DMS 273 treated with DMSO at 0.1 percent for 48 hours (cell line): ENCODE results near the gene HSD17B4.
"Not testable (repeated sequence)": the region's sequence is repeated elsewhere in the genome, so short reads cannot be mapped to it uniquely, and the experiment has no call there.

ENCODE experiments used
- DNase-seq: peaks from one replicate; lab custom pipeline; 2025; lab: John Stamatoyannopoulos, UW

HSD17B4 gene

GRCh38 chr5:119480629-119481028 lies 28.3 kb downstream of the HSD17B4 start:
- DNase-seq, result not testable (repeated sequence)

DNA sequence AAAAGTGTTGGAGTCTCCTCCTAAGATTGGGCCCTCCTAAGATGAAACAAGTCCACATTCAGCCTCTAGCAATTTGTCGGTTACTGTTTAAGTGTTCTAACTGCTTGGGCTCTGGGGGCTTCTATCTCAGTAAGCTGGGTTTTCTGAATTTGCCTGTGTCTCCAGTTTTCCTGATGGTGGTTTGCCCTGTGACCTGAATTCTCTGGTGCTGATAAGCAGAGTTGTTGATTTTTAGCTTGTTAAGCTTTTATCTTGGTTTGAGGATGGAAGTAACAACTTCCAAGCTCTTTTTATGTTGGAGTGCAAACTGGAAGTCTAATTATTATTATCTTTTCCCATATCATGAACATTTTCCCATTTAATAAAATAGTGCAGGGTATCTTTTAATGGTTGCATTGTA lies 30.9 kb downstream of the HSD17B4 start:
- DNase-seq, result no peak

DNA sequence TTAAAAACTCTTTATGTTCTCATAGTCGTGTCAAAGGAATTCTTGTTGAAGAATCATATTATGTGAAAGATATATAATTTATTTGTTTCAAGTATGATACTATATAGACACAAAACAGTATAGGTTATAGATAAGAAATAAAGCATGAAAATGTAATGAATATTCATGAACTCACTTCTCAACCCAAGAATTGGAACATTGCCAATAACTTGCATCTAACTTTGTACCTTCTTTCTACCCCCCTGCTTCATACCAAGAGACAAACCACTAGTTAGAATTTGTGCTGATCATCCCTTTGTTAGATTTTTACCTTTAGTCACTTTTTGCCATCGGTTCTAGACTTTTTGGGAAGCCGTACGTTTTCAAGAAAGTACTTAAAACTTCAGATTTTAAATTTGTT lies 32.6 kb downstream of the HSD17B4 start:
- no peak for DNase-seq

- no peak for DNase-seq
Measured at GRCh38 chr5:119501671-119502179, 49.4 kb downstream of the HSD17B4 start.

GRCh38 chr5:119503939-119504338 lies 51.6 kb downstream of the HSD17B4 start:
- not testable (repeated sequence) for DNase-seq

DNA sequence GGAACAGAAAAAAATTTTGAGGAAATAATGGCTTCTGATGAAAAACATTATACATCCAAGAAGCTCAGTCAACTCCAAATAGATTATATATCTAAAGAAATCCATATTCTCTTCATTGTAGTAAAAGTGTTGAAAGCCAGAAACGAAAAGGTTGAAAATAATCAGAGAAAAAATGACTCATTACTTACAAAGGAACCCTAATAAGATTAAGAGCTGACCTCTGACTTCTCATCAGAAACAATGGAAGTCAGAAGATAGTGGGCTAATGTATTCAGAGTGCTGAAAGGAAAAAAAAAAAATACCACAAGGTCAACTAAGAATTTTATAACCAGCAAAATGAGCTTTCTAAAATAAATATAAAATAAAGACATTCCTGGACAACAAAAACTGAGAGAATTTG lies 60.0 kb downstream of the HSD17B4 start:
- no peak for DNase-seq

- DNase-seq, result no peak
Measured at GRCh38 chr5:119515192-119515591, 62.9 kb downstream of the HSD17B4 start.

DNA sequence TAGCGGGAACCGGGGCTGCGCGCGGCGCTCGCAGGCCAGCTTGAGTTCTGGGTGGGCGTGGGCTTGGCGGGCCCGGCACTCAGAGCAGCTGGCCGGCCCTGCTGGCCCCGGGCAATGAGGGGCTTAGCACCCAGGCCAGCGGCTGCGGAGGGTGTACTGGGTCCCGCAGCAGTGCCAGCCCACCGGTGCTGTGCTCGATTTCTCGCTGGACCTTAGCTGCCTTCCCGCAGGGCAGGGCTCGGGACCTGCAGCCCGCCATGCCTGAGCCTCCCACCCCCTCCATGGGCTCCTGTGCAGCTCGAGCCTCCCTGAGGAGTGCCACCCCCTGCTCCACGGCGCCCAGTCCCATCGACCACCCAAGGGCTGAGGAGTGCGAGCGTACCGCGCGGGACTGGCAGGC lies 64.8 kb downstream of the HSD17B4 start:
- not testable (repeated sequence) for DNase-seq

DNA sequence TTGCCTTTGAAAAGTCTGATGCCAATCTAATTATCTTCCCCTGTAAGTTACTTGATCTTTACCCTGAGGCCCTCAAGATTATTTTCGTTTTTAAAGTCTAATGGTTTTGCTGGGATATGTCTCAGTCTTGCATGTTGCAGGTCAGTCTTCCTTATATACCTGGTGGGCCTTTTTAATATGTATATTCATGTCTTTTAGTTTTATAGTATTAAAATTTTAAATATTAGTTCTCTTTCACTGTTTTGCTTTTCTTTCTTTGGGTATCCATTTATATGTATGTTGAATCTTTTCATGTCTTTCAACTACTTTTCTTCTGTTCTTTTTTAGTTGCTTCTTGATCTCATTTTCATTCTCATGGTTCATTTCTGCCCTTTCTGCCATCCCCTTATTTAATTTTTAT lies 68.9 kb downstream of the HSD17B4 start:
- no peak for DNase-seq

DNA sequence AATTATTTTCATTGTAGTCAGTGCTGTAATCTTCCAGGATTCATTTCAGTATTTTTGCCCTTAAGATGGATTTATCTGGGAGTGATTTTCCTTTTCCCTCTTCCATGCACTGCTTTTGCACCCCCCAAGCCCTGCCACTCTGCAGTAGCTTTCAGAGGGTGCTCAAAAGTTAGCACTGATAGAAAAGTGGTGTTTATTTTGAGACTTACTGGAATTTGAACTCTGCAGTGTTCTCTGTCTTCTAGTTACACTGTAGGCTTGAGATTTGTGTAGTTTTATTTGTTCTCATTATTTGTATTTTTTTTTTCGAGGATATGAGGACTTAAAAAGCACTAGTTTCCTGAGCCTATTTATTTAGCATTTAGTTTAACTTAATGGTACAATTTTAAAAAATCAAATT lies 70.5 kb downstream of the HSD17B4 start:
- DNase-seq, result no peak

DNA sequence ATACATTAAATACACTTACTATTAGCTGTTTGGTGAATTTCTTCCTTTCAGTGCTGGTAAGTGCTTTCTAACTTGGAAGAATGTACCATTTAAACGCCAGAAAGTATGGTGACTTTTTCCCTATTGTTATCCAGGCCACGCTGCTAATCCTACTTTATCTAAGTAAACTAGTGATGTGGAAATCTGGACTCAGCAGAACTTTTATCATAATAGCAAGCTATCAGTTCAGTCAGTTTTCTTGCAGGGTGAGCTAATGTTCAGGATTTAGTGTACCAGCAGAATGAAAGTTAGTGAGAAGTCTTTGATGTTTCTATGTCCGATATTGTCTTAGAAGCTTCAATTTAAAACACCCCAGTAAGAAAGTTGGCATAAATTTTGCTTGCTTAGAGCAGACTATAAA lies 72.2 kb downstream of the HSD17B4 start:
- DNase-seq, result no peak

DNA sequence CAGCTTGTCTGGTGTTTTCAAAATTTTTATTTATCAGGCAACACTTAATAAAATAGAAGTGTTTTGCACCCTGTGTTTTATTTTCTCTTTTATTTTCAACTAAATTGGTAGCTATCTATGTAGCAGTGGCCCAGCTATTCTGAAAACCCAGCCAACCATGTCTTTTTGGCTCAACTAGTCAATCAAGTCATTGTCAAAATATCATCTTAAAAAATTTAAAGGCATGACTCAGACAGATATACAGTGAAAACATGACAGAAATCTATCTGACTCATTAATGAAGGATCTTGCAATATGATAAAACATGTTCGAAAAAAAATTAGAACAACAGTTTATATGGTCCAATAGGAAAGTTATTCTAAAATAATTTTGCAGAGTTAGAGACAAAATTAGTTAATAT lies 75.1 kb downstream of the HSD17B4 start:
- no peak for DNase-seq

GRCh38 chr5:119529811-119530210 lies 77.5 kb downstream of the HSD17B4 start:
- no peak for DNase-seq

GRCh38 chr5:119532637-119533036 lies 80.3 kb downstream of the HSD17B4 start:
- DNase-seq, result no peak

DNA sequence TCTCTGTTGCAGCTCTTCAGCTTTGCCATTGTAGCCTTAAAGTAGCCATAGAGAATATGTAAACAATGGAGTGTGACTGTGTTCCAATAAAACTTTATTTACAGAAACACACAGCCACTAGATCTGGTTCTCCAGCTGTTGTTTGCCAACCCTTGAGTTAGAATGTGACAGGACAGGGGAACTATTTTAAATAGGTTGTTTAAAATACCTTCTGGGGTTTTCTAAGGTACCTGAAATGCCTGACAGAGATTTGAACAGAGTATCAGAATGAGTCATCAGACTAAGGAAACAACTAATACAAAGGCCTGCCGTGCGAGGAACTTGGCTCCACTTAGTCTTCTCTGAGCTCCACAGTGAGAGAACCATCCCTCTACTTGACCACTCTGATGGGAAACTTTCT lies 85.4 kb downstream of the HSD17B4 start:
- no peak for DNase-seq

- no peak for DNase-seq
Measured at GRCh38 chr5:119541716-119542115, 89.4 kb downstream of the HSD17B4 start.

DNA sequence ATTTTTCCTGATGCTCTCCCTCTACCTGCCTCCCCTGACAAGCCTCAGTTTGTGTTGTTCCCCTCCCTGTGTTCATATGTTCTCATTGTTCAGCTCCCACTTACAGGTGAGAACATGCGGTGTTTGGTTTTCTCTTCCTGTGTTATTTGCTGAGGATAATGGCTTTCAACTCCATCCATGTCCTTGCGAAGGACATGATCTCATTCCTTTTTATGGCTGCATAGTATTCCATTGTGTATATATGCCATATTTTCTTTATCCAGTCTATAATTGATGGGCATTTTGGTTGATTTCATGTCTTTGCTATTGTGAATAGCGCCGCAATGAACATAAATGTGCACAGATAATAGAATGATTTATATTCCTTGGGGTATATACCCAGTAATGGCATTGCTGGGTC lies 99.5 kb downstream of the HSD17B4 start:
- no peak for DNase-seq

- DNase-seq, result no peak
Measured at GRCh38 chr5:119554597-119554996, 102.3 kb downstream of the HSD17B4 start.

GRCh38 chr5:119570910-119571309 lies 118.6 kb downstream of the HSD17B4 start:
- DNase-seq, result no peak

GRCh38 chr5:119578937-119579336 lies 126.6 kb downstream of the HSD17B4 start:
- peak; percentile 73 for DNase-seq

GRCh38 chr5:119582987-119583386 lies 130.7 kb downstream of the HSD17B4 start:
- DNase-seq, result no peak

DNA sequence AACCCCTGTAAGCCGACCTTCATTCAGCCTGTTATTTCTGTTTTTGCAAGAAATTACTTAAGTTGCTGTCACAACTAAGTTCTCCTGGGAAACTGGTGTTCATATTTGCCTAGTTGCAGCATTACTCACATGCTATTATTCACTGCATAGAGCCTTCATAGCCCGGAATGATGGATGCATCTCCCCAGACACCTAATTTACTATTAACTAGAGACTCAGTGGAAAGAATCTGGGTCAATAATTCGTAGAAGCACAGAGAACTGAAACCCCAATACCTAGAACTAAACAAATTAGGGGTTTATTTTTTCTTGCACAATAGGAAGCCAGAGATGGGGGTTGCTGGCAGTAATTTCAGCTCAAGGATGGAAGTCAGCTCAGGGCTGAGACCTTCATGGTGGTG lies 131.4 kb downstream of the HSD17B4 start:
- no peak for DNase-seq
